ENCODE results near the gene ASIC2.

DNA sequence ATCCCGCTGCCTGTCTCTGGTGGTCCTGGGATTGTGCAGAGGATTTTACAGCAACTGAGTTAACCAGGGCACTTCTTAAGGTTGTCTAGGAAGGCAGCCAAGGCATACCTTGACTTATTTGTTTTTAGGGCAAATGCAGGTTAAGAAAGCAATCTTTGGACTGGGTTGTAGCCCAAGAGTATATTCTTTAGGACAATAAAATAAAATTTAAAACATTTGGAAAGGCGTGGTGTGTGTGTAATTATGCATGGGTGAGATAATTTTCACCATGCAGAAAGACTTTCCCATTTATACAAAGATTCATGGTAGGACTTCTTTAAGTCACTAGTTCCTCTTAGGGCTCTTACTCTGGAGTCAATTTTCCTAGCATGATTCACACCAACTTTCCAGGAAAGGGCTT lies 208.3 kb downstream of the ASIC2 start:
- no peak for TF ChIP-seq ELF4 (CRISPR knock-in tag; IDR thresholded peaks at IDR 0.05)
- TF ChIP-seq CBX3 (IDR thresholded peaks at IDR 0.05; ENCODE audit: borderline replicate concordance in 1 of 2, low read length in 2 of 2), result no peak
- no peak for TF ChIP-seq HNRNPH1 (optimal IDR thresholded peaks at IDR 0.05; ENCODE audit: low read depth, low read length)
- TF ChIP-seq, protein P1, sequence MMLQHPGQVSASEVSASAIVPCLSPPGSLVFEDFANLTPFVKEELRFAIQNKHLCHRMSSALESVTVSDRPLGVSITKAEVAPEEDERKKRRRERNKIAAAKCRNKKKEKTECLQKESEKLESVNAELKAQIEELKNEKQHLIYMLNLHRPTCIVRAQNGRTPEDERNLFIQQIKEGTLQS (IDR thresholded peaks at IDR 0.05), result no peak
- TF ChIP-seq, protein P1 (CRISPR knock-in tag; conservative IDR thresholded peaks at IDR 0.05), result no peak
- no peak for TF ChIP-seq NFRKB (IDR thresholded peaks at IDR 0.05; ENCODE audit: low read depth)
- TF ChIP-seq, protein P2, sequence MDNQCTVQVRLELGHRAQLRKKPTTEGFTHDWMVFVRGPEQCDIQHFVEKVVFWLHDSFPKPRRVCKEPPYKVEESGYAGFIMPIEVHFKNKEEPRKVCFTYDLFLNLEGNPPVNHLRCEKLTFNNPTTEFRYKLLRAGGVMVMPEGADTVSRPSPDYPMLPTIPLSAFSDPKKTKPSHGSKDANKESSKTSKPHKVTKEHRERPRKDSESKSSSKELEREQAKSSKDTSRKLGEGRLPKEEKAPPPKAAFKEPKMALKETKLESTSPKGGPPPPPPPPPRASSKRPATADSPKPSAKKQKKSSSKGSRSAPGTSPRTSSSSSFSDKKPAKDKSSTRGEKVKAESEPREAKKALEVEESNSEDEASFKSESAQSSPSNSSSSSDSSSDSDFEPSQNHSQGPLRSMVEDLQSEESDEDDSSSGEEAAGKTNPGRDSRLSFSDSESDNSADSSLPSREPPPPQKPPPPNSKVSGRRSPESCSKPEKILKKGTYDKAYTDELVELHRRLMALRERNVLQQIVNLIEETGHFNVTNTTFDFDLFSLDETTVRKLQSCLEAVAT (IDR thresholded peaks at IDR 0.05), result no peak
- no peak for TF ChIP-seq CHD4 (IDR thresholded peaks at IDR 0.05; ENCODE audit: insufficient read depth, insufficient replicate concordance, low read depth, low read length, poor library complexity, severe bottlenecking)
- TF ChIP-seq ZNF707 (CRISPR knock-in tag; conservative IDR thresholded peaks at IDR 0.05), result no peak
- TF ChIP-seq ZNF384 (IDR thresholded peaks at IDR 0.05; ENCODE audit: low read depth, low read length), result no peak
- TF ChIP-seq, protein P3, sequence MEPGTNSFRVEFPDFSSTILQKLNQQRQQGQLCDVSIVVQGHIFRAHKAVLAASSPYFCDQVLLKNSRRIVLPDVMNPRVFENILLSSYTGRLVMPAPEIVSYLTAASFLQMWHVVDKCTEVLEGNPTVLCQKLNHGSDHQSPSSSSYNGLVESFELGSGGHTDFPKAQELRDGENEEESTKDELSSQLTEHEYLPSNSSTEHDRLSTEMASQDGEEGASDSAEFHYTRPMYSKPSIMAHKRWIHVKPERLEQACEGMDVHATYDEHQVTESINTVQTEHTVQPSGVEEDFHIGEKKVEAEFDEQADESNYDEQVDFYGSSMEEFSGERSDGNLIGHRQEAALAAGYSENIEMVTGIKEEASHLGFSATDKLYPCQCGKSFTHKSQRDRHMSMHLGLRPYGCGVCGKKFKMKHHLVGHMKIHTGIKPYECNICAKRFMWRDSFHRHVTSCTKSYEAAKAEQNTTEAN (CRISPR knock-in tag; IDR thresholded peaks at IDR 0.05), result no peak
- no peak for TF ChIP-seq CREM (IDR thresholded peaks at IDR 0.05; ENCODE audit: low read depth)
- TF ChIP-seq ARHGAP35 (IDR thresholded peaks at IDR 0.05; ENCODE audit: partially characterized antibody), result no peak
